ENCODE data around the gene BRPF3. TPM values are rescaled to one million over a fixed set of nuclear protein-coding genes. Genes with fewer than 3 reads are reported as not detected.

The BRPF3 gene
- polyA plus RNA-seq, 1 experiment: 13.9 TPM

GRCh38 chr6:36227379-36228228 lies 31.1 kb downstream of the BRPF3 start:
- ChIA-PET CTCF (interaction anchor here (1.2 kb wide), 1 partner anchor 113 kb away, joined by 3 read pairs; no protein-coding TSS in a partner anchor), POLR2A (no interaction called here)
- DNase-seq (ENCODE audit: low read depth, low spot score): no peak
- Histone ChIP-seq H3K9me3 (ENCODE audit: control insufficient read depth, insufficient read depth, low read length) (no peaks in the 10 kb centered on the region; the same call in 1 of the 2 replicates), H3K27me3 (ENCODE audit: control insufficient read depth, insufficient read depth, low read length) (no peaks in the 10 kb centered on the region), H3K27ac (ENCODE audit: low read depth, low read length) (no peak overlapping the region), H3K4me3 (ENCODE audit: low read depth, low read length) (no peak overlapping the region)
- TF ChIP-seq, protein P1, sequence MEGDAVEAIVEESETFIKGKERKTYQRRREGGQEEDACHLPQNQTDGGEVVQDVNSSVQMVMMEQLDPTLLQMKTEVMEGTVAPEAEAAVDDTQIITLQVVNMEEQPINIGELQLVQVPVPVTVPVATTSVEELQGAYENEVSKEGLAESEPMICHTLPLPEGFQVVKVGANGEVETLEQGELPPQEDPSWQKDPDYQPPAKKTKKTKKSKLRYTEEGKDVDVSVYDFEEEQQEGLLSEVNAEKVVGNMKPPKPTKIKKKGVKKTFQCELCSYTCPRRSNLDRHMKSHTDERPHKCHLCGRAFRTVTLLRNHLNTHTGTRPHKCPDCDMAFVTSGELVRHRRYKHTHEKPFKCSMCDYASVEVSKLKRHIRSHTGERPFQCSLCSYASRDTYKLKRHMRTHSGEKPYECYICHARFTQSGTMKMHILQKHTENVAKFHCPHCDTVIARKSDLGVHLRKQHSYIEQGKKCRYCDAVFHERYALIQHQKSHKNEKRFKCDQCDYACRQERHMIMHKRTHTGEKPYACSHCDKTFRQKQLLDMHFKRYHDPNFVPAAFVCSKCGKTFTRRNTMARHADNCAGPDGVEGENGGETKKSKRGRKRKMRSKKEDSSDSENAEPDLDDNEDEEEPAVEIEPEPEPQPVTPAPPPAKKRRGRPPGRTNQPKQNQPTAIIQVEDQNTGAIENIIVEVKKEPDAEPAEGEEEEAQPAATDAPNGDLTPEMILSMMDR (IDR thresholded peaks at IDR 0.05; ENCODE audit: low read depth, low read length): no peak

GRCh38 chr6:36229223-36229622 lies 32.7 kb downstream of the BRPF3 start:
- no peaks in the 10 kb centered on the region; the same call in 1 of the 2 replicates for H3K9me3 ChIP-seq (ENCODE audit: control insufficient read depth, insufficient read depth, low read length)
- TF ChIP-seq, protein P1 (IDR thresholded peaks at IDR 0.05; ENCODE audit: low read depth, low read length): no peak
- no peak overlapping the region for H3K27ac ChIP-seq (ENCODE audit: low read depth, low read length)
- ChIA-PET CTCF (interaction anchor here (1.1 kb wide), 1 partner anchor 73 kb away, joined by 3 read pairs; no protein-coding TSS in a partner anchor), POLR2A (no interaction called here)
- H3K4me3 ChIP-seq (ENCODE audit: low read depth, low read length): no peak overlapping the region
- no peak for DNase-seq (ENCODE audit: low read depth, low spot score)
- no peaks in the 10 kb centered on the region for H3K27me3 ChIP-seq (ENCODE audit: control insufficient read depth, insufficient read depth, low read length)

GRCh38 chr6:36230371-36230770 lies 33.8 kb downstream of the BRPF3 start:
- no peak overlapping the region for H3K27ac ChIP-seq (ENCODE audit: low read depth, low read length)
- TF ChIP-seq, protein P1 (IDR thresholded peaks at IDR 0.05; ENCODE audit: low read depth, low read length): no peak
- ChIA-PET CTCF (interaction anchor here (0.6 kb wide), 1 partner anchor 18 kb away, joined by 3 read pairs; no protein-coding TSS in a partner anchor), POLR2A (no interaction called here)
- DNase-seq (ENCODE audit: low read depth, low spot score): no peak
- H3K4me3 ChIP-seq (ENCODE audit: low read depth, low read length): no peak overlapping the region
- H3K27me3 ChIP-seq (ENCODE audit: control insufficient read depth, insufficient read depth, low read length): no peaks in the 10 kb centered on the region
- H3K9me3 ChIP-seq (ENCODE audit: control insufficient read depth, insufficient read depth, low read length): no peaks in the 10 kb centered on the region

GRCh38 chr6:36232172-36232571 lies 35.6 kb downstream of the BRPF3 start:
- TF ChIP-seq, protein P1 (IDR thresholded peaks at IDR 0.05; ENCODE audit: low read depth, low read length): no peak

GRCh38 chr6:36235309-36235708 lies 38.8 kb downstream of the BRPF3 start:
- H3K27ac ChIP-seq (ENCODE audit: low read depth, low read length): no peak overlapping the region
- TF ChIP-seq, protein P1 (IDR thresholded peaks at IDR 0.05; ENCODE audit: low read depth, low read length): no peak
- H3K27me3 ChIP-seq (ENCODE audit: control insufficient read depth, insufficient read depth, low read length): no peaks in the 10 kb centered on the region
- DNase-seq (ENCODE audit: low read depth, low spot score): no peak
- no peaks in the 10 kb centered on the region; the same call in 1 of the 2 replicates for H3K9me3 ChIP-seq (ENCODE audit: control insufficient read depth, insufficient read depth, low read length)
- no peak overlapping the region for H3K4me3 ChIP-seq (ENCODE audit: low read depth, low read length)
- ChIA-PET CTCF (no interaction called here), POLR2A (no interaction called here)

More at GRCh38 chr6:36232172-36232571, 35.6 kb downstream of the BRPF3 start:
- no peaks in the 10 kb centered on the region for H3K27me3 ChIP-seq (ENCODE audit: control insufficient read depth, insufficient read depth, low read length)
- no peaks in the 10 kb centered on the region; the same call in 1 of the 2 replicates for H3K9me3 ChIP-seq (ENCODE audit: control insufficient read depth, insufficient read depth, low read length)
- ChIA-PET POLR2A (no interaction called here), CTCF (no interaction called here)
- DNase-seq (ENCODE audit: low read depth, low spot score): no peak
- H3K27ac ChIP-seq (ENCODE audit: low read depth, low read length): no peak overlapping the region
- H3K4me3 ChIP-seq (ENCODE audit: low read depth, low read length): no peak overlapping the region
